Pancreas (tissue), 10 donors: ENCODE data around the gene MTFP1. TPM values are rescaled to one million over a fixed set of nuclear protein-coding genes. Genes with fewer than 3 reads are reported as not detected.

Source experiments
- ATAC-seq, 4 donors: fragments of 200-7000 bp; cut with Tn5 transposase; one replicate each; pipeline versions ENCODE4 v1.8.0 to v1.9.1; 2020; ENCODE audit warnings: mild to moderate bottlenecking in 4 of 4, moderate library complexity in 4 of 4
- DNase-seq, 6 donors: peaks; one replicate each; pipeline ENCODE4 v3.0.0-alpha.2; 2020
- FAIRE-seq: peaks from 2 replicates; lab custom pipeline; 2012; peaks lifted over from hg19 to GRCh38; lab: Jason Lieb, UNC
- H3K27ac ChIP-seq, 4 donors: fragments of 200-600 bp; sonication (generic); 1 replicate in 3 of 4; 2 replicates in 1 of 4; pipeline versions ENCODE4 v1.5.0 to v1.8.0; 2020
- H3K27me3 ChIP-seq, 4 donors: fragments of 200-600 bp; one replicate each; pipeline ENCODE4 v1.8.0; 2021
- H3K36me3 ChIP-seq, 3 donors: fragments of 200-600 bp; sonication (generic) in 1 of 3; one replicate each; pipeline versions ENCODE4 v1.5.0 to v1.8.0; 2020 to 2021
- H3K4me1 ChIP-seq, 3 donors: fragments of 200-600 bp; one replicate each; pipeline ENCODE4 v1.8.0; 2021
- H3K4me3 ChIP-seq, 4 donors: fragments of 200-600 bp; sonication (generic) in 2 of 4; one replicate each; pipeline versions ENCODE4 v1.5.0 to v1.8.0; 2020 to 2021
- H3K9me3 ChIP-seq, 4 donors: fragments of 200-600 bp; one replicate each; pipeline ENCODE4 v1.8.0; 2021
- CTCF ChIP-seq, 4 donors: fragments of 200-600 bp; sonication (generic) in 3 of 4; IDR thresholded peaks; one replicate each; pipeline versions ENCODE4 v1.5.0 to v1.8.0; 2021; ENCODE audit warnings: antibody characterized with exemption in 4 of 4
- WGBS, 2 donors: extraction: QIAGEN DNeasy Blood & Tissue Kit; methylation state at CpG; one replicate each; pipeline ENCODE4 v1.1.7; 2013; 5-methylcytosine and 5-hydroxymethylcytosine counted together
- intact Hi-C, 3 donors: fragments of 100-400 bp; cut with DNase I; formaldehyde crosslinking; loops; one replicate each; pipeline versions ENCODE4 v1.11.1 to v1.14.2; 2022
- polyA plus RNA-seq, 2 donors: library from polyadenylated mRNA; stranded (reverse); fragments of 200-250 nt; gene quantifications; one replicate each; pipeline ENCODE4 v1.2.3, GENCODE V29; 2013
- total RNA-seq, 6 donors: library from RNA; stranded (reverse); fragmentation: NEBNext Ultra II Directional in 4 of 6; extraction: Animal tissue kit (Norgen Biotek cat#: 25700) in 4 of 6; gene quantifications; one replicate each; pipeline versions ENCODE4 v1.2.1 to v1.2.4, GENCODE V29; 2021 to 2023
- donor health status: healthy with polysubstance abuse.
- donor health status: DM: no; HTN: no; CAD: no; lungs with moderate emphysema.
- donor health status: DM: no; HTN: no; CAD: no.
- donor health status: control.
- donor health status: control.
- donor health status: Bipolar disorder and iron deficiency.
- donor health status: DM: yes; HTN: yes; CAD: no.
- donor health status: DM: no; HTN: no; CAD: no.
- donor health status: DM: no; HTN: no; CAD: no.
- donor health status: DM: yes; HTN: yes; CAD: no.

Gene MTFP1
- total and polyA plus RNA-seq, 8 donors: 3.2 to 15.7 (median 8.6) TPM

- DNase-seq (no peak), FAIRE-seq (no peak), ATAC-seq (no peak)
- intact Hi-C loops: no loop called here
- Histone ChIP-seq H3K4me3 (no peak overlapping the region), H3K27ac (no peak overlapping the region), H3K9me3 (no peaks in the 10 kb centered on the region), H3K27me3 (no peaks in the 10 kb centered on the region), H3K4me1 (peaks cover 6 to 13% (median 10%) of the 10 kb centered on the region in 3 donors), H3K36me3 (no peaks in the 10 kb centered on the region)
- 85 to 88% methylated on average over 1 of the region's 1 CpG for WGBS, 2 donors
- TF ChIP-seq CTCF (IDR thresholded peaks at IDR 0.05): no peak
These were observed 2.3 kb downstream of the MTFP1 start for GRCh38 chr22:30427871-30428270.

- TF ChIP-seq CTCF (IDR thresholded peaks at IDR 0.05): no peak
- Histone ChIP-seq H3K27me3 (no peaks in the 10 kb centered on the region), H3K36me3 (no peaks in the 10 kb centered on the region), H3K4me1 (peaks cover 1 to 6% (median 3%) of the 10 kb centered on the region in 3 donors), H3K9me3 (no peaks in the 10 kb centered on the region), H3K27ac (no peak overlapping the region), H3K4me3 (no peak overlapping the region)
- no peak for FAIRE-seq
- ATAC-seq: no peak
- DNase-seq: no peak
- intact Hi-C loops: no loop called here
- WGBS, 2 donors: 48 to 57% methylated on average over 4 of the region's 4 CpGs
These were observed 4.3 kb downstream of the MTFP1 start for GRCh38 chr22:30429887-30430286.

GRCh38 chr22:30430933-30431332 lies 5.4 kb downstream of the MTFP1 start:
- Histone ChIP-seq H3K4me1 (peaks cover 0 to 3% (median 0%) of the 10 kb centered on the region in 3 donors), H3K4me3 (no peak overlapping the region), H3K27ac (no peak overlapping the region), H3K9me3 (no peaks in the 10 kb centered on the region), H3K36me3 (no peaks in the 10 kb centered on the region), H3K27me3 (no peaks in the 10 kb centered on the region)
- no peak for TF ChIP-seq CTCF (IDR thresholded peaks at IDR 0.05)
- no peak for ATAC-seq
- intact Hi-C loops: no loop called here
- DNase-seq: peak in 1 of 6 donors; percentile 19
- no peak for FAIRE-seq
- 74 to 87% methylated on average over 4 of the region's 4 CpGs for WGBS, 2 donors

- WGBS, 2 donors: 89 to 100% methylated on average over 4 of the region's 4 CpGs
- no peak overlapping the region for H3K4me3 ChIP-seq
These were observed 6.5 kb downstream of the MTFP1 start for GRCh38 chr22:30432096-30432495.

More at GRCh38 chr22:30432096-30432495, 6.5 kb downstream of the MTFP1 start:
- DNase-seq (peak in 1 of 6 donors; percentile 26), FAIRE-seq (no peak), ATAC-seq (no peak)
- no peak for TF ChIP-seq CTCF (IDR thresholded peaks at IDR 0.05)
- Histone ChIP-seq H3K27me3 (no peaks in the 10 kb centered on the region), H3K36me3 (no peaks in the 10 kb centered on the region), H3K27ac (no peak overlapping the region), H3K9me3 (no peaks in the 10 kb centered on the region), H3K4me1 (no peaks in the 10 kb centered on the region)
- intact Hi-C loops: no loop called here
